HCT116 (cell line): Measurements from ENCODE around the gene RAET1E.

Source experiments
- ATF3 ChIP-seq: IDR thresholded peaks from 2 replicates; pipeline ENCODE4 v1.6.1; 2012
- CEBPB ChIP-seq: IDR thresholded peaks from 2 replicates; pipeline ENCODE4 v1.6.1; 2012; ENCODE audit warnings: low read depth
- CTCF ChIP-seq, 3 experiments: fragments of 200-600 bp in 1 of 3; sonication (generic) in 1 of 3; IDR thresholded peaks in 2 of 3; conservative IDR thresholded peaks in 1 of 3; 2 replicates each; pipeline ENCODE4 v1.5.1; 2012 to 2017; ENCODE audit warnings: low read depth in 2 of 3, low read length in 2 of 3, antibody characterized with exemption in 1 of 3, borderline replicate concordance in 1 of 3, control low read depth in 1 of 3, mild to moderate bottlenecking in 1 of 3, mixed read lengths in 1 of 3, mixed run types in 1 of 3, moderate library complexity in 1 of 3; ENCODE audit not compliant: insufficient read depth in 1 of 3
- ELF1 ChIP-seq: IDR thresholded peaks from 2 replicates; pipeline ENCODE4 v1.6.1; 2012; ENCODE audit warnings: low read depth, borderline replicate concordance
- EZH2 ChIP-seq: fragments of 200-600 bp; sonication (generic); IDR thresholded peaks from 2 replicates; pipeline ENCODE4 v1.6.1; 2017; ENCODE audit warnings: antibody characterized with exemption, mixed run types
- FOSL1 ChIP-seq: IDR thresholded peaks from 2 replicates; pipeline ENCODE4 v1.6.1; 2012; ENCODE audit warnings: low read depth
- POLR2A ChIP-seq: IDR thresholded peaks from 2 replicates; pipeline ENCODE4 v1.7.0; 2011; ENCODE audit warnings: borderline replicate concordance; ENCODE audit not compliant: insufficient read depth, insufficient read length; ENCODE audit errors: extremely low read depth
- POLR2AphosphoS5 ChIP-seq: IDR thresholded peaks from 2 replicates; pipeline ENCODE4 v1.6.1; 2011; ENCODE audit warnings: mild to moderate bottlenecking, low read depth, low read length, moderate library complexity
- RAD21 ChIP-seq: IDR thresholded peaks from 2 replicates; pipeline ENCODE4 v1.6.1; 2012; ENCODE audit warnings: low read depth, mild to moderate bottlenecking
- SP1 ChIP-seq: IDR thresholded peaks from 2 replicates; pipeline ENCODE4 v1.6.1; 2012; ENCODE audit warnings: low read depth
- SRF ChIP-seq: IDR thresholded peaks from 2 replicates; pipeline ENCODE4 v1.6.1; 2012; ENCODE audit warnings: low read depth
- YY1 ChIP-seq: IDR thresholded peaks from 2 replicates; pipeline ENCODE4 v1.6.1; 2011; ENCODE audit warnings: low read length, low read depth, moderate library complexity, mild to moderate bottlenecking; ENCODE audit not compliant: insufficient replicate concordance; ENCODE audit errors: extremely low read depth
- ZFX ChIP-seq: fragments of 450-650 bp; IDR thresholded peaks from 2 replicates; pipeline ENCODE4 v1.6.1; 2017
- ZNF274 ChIP-seq: fragments of 200-500 bp; sonication (Bioruptor generic); IDR thresholded peaks from 2 replicates; pipeline ENCODE4 v1.6.1; 2014; ENCODE audit warnings: mild to moderate bottlenecking, low read depth, low read length, inconsistent platforms

- TF ChIP-seq POLR2AphosphoS5 (no peak), ZFX (no peak), SRF (no peak), ATF3 (no peak), ELF1 (no peak), CTCF (IDR thresholded peaks at IDR 0.05 in 2 of 3, conservative IDR thresholded peaks at IDR 0.05 in 1 of 3; ENCODE audit: borderline replicate concordance in 1 of 3, insufficient read depth in 1 of 3, low read depth in 2 of 3, low read length in 2 of 3) (no peak), RAD21 (no peak), POLR2A (no peak), YY1 (no peak), CEBPB (no peak), ZNF274 (no peak), FOSL1 (no peak), EZH2 (no peak), SP1 (no peak)
These were observed 46.3 kb downstream of the RAET1E start for GRCh38 chr6:149851461-149852110.
